Renal cortex interstitium (tissue), 11 donors: ENCODE results near the gene SLC25A11. TPM values are rescaled to one million over a fixed set of nuclear protein-coding genes. Genes with fewer than 3 reads are reported as not detected.
"Not testable (repeated sequence)": the region's sequence is repeated elsewhere in the genome, so short reads cannot be mapped to it uniquely, and the experiment has no call there.

Experiments used
- DNase-seq, 11 donors: peaks; one replicate each; pipeline ENCODE4 v3.0.0-alpha.2; 2013; ENCODE audit warnings: low read depth in 9 of 11, low spot score in 4 of 11; ENCODE audit errors: extremely low read depth in 1 of 11
- polyA plus RNA-seq, 3 donors: library from polyadenylated mRNA; unstranded; fragments of 120-200 nt; gene quantifications; one replicate each; pipeline ENCODE4 v1.2.1, GENCODE V29; 2013; ENCODE audit not compliant: insufficient read length in 3 of 3

Gene SLC25A11
- polyA plus RNA-seq, 3 donors: 62.9 to 81.6 (median 76.1) TPM

- no peak for DNase-seq
These were observed 4.2 kb downstream of the SLC25A11 start for GRCh38 chr17:4935650-4936049.

GRCh38 chr17:4934173-4934979 is 5.5 kb downstream of the SLC25A11 start:
- no peak for DNase-seq

GRCh38 chr17:4933646-4934045 is 6.2 kb downstream of the SLC25A11 start:
- no peak for DNase-seq

GRCh38 chr17:4932756-4933155 is 7.1 kb downstream of the SLC25A11 start:
- DNase-seq: no peak

GRCh38 chr17:4931963-4932362 is 7.9 kb downstream of the SLC25A11 start, which contains the start of gene GP1BA:
Gene GP1BA, plus strand, starts transcription at chr17:4932277. Its CDS starts 328 bp downstream, at chr17:4932605.
- no peak for DNase-seq

GRCh38 chr17:4928881-4929280 is 11.0 kb downstream of the SLC25A11 start:
- no peak for DNase-seq

- DNase-seq: not testable (repeated sequence)
These were observed 13.1 kb downstream of the SLC25A11 start for GRCh38 chr17:4926577-4927335.

GRCh38 chr17:4921320-4921719 is 18.5 kb downstream of the SLC25A11 start:
- no peak for DNase-seq

GRCh38 chr17:4920351-4921048 is 19.3 kb downstream of the SLC25A11 start:
- no peak for DNase-seq

GRCh38 chr17:4919511-4920047 is 20.3 kb downstream of the SLC25A11 start:
- DNase-seq: no peak

- not testable (repeated sequence) for DNase-seq
These were observed 25.3 kb downstream of the SLC25A11 start for GRCh38 chr17:4914551-4914950.

GRCh38 chr17:4913994-4914393 is 25.9 kb downstream of the SLC25A11 start:
- no peak for DNase-seq

GRCh38 chr17:4908711-4909496 is 30.9 kb downstream of the SLC25A11 start:
- peak in 10 of 11 donors; percentile 61 to 87 (median 81) for DNase-seq

- no peak for DNase-seq
These were observed 31.5 kb downstream of the SLC25A11 start for GRCh38 chr17:4908301-4908700.

- DNase-seq: not testable (repeated sequence)
These were observed 33.2 kb downstream of the SLC25A11 start for GRCh38 chr17:4906642-4907041.

GRCh38 chr17:4903051-4903818 is 36.6 kb downstream of the SLC25A11 start, which contains the start of gene CHRNE:
Gene CHRNE, minus strand, starts transcription at chr17:4903098. Its CDS starts 35 bp downstream, at chr17:4903063.
- peak in 10 of 11 donors; percentile 65 to 85 (median 78) for DNase-seq

- DNase-seq: no peak
These were observed 37.3 kb downstream of the SLC25A11 start for GRCh38 chr17:4902540-4902939.
